Panc1 (cell line): ENCODE results near the gene SHANK2. TPM values are rescaled to one million over a fixed set of nuclear protein-coding genes. Genes with fewer than 3 reads are reported as not detected.

Experiments used
- ATAC-seq: fragments of 200-7000 bp; cut with Tn5 transposase; 2 replicates; pipeline ENCODE4 v1.9.1; 2020; ENCODE audit warnings: mild to moderate bottlenecking, moderate library complexity
- BruUV-seq: library from RNA; stranded (reverse); fragments of 400-500 nt; replicated peaks from 2 replicates; lab custom pipeline; 2021; lab: Mats Ljungman, UMichigan
- CTCF ChIA-PET: fragments of 300-600 bp; sonication (Branson Sonifier 250); formaldehyde crosslinking; loops from one replicate; lab custom pipeline; 2022; ENCODE audit warnings: antibody characterized with exemption; lab: Charles Lee
- POLR2A ChIA-PET: fragments of 300-600 bp; sonication (Branson Sonifier 250); formaldehyde crosslinking; loops from one replicate; lab custom pipeline; 2022; ENCODE audit warnings: antibody characterized with exemption; lab: Charles Lee
- DNase-seq: peaks from one replicate; pipeline ENCODE4 v3.0.0-alpha.2; 2010; ENCODE audit warnings: low read depth, low spot score
- H3K27ac ChIP-seq: 2 replicates; pipeline ENCODE4 v1.5.1; 2011; ENCODE audit warnings: mild to moderate bottlenecking, low read length, inconsistent platforms
- H3K27me3 ChIP-seq: fragments of 200-500 bp; sonication (Bioruptor generic); 2 replicates; pipeline ENCODE4 v1.6.0; 2014; ENCODE audit warnings: low read length, inconsistent platforms; ENCODE audit not compliant: control insufficient read depth, insufficient read depth
- H3K36me3 ChIP-seq: fragments of 200-500 bp; sonication (Bioruptor generic); 2 replicates; pipeline ENCODE4 v1.5.1; 2014; ENCODE audit warnings: inconsistent platforms, mild to moderate bottlenecking, low read length, moderate library complexity; ENCODE audit not compliant: control insufficient read depth, insufficient read depth
- H3K4me1 ChIP-seq: 2 replicates; pipeline ENCODE4 v1.5.1; 2011; ENCODE audit warnings: inconsistent platforms, mild to moderate bottlenecking, low read length, moderate library complexity; ENCODE audit not compliant: control insufficient read depth, insufficient read depth
- H3K4me3 ChIP-seq, 2 experiments: 2 replicates each; pipeline ENCODE4 v1.5.1; 2011 to 2012; ENCODE audit warnings: low read depth in 2 of 2, low read length in 2 of 2, mild to moderate bottlenecking in 2 of 2, inconsistent platforms in 1 of 2, moderate library complexity in 1 of 2
- H3K9me3 ChIP-seq: fragments of 200-500 bp; sonication (Bioruptor generic); 2 replicates; pipeline ENCODE4 v1.5.1; 2014; ENCODE audit warnings: low read depth, mild to moderate bottlenecking, inconsistent platforms, low read length, moderate library complexity; ENCODE audit not compliant: control insufficient read depth, insufficient read depth
- CTCF ChIP-seq: fragments of 450-650 bp; IDR thresholded peaks from 2 replicates; pipeline ENCODE4 v1.5.1; 2017; ENCODE audit warnings: mild to moderate bottlenecking
- POLR2AphosphoS5 ChIP-seq: IDR thresholded peaks from 2 replicates; pipeline ENCODE4 v1.6.1; 2012; ENCODE audit warnings: mild to moderate bottlenecking, low read depth, low read length, moderate library complexity
- REST ChIP-seq, 2 experiments: IDR thresholded peaks; 2 replicates each; pipeline ENCODE4 v1.6.1; 2011 to 2012; ENCODE audit warnings: low read depth in 2 of 2, control low read depth in 1 of 2, low read length in 1 of 2, mild to moderate bottlenecking in 1 of 2, moderate library complexity in 1 of 2; ENCODE audit not compliant: insufficient read depth in 1 of 2
- SIN3A ChIP-seq: IDR thresholded peaks from 2 replicates; pipeline ENCODE4 v1.6.1; 2012; ENCODE audit warnings: low read depth, mild to moderate bottlenecking, low read length, moderate library complexity, borderline replicate concordance; ENCODE audit not compliant: insufficient read depth
- TCF7L2 ChIP-seq: IDR thresholded peaks from 2 replicates; pipeline ENCODE4 v1.6.1; 2011; ENCODE audit warnings: mild to moderate bottlenecking, low read depth, low read length, inconsistent platforms
- in situ Hi-C: cut with HindIII; loops from 2 replicates; pipeline ENCODE4 v1.10.0; 2016; ENCODE audit warnings: low sequenced_read_pairs, low pct_unique_long_range_greater_than_20kb
- intact Hi-C: fragments of 100-400 bp; cut with micrococcal nuclease; formaldehyde crosslinking; loops from one replicate; pipeline ENCODE4 v1.10.0; 2022; ENCODE audit not compliant: unreplicated experiment
- total RNA-seq: library from RNA; stranded (reverse); gene quantifications from one replicate; pipeline ENCODE4 v1.2.1, GENCODE V29; 2021; ENCODE audit not compliant: unreplicated experiment

The SHANK2 gene
- total RNA-seq, 1 experiment from 2014 or later, result 1.7 TPM

GRCh38 chr11:71206186-71206585, 46.2 kb downstream of the SHANK2 start:
- no peak for TF ChIP-seq REST (IDR thresholded peaks at IDR 0.05; ENCODE audit: insufficient read depth in 1 of 2, low read depth in 2 of 2, low read length in 1 of 2)
- TF ChIP-seq POLR2AphosphoS5, result no peak
- no peak for TF ChIP-seq CTCF
- no peak for TF ChIP-seq TCF7L2
- TF ChIP-seq SIN3A, result no peak
- DNase-seq (no peak), ATAC-seq (no peak)
- Histone ChIP-seq H3K4me3 (no peak overlapping the region), H3K36me3 (no peaks in the 10 kb centered on the region), H3K9me3 (no peaks in the 10 kb centered on the region), H3K4me1 (no peaks in the 10 kb centered on the region), H3K27me3 (no peaks in the 10 kb centered on the region; the same call in 1 of the 2 replicates), H3K27ac (no peak overlapping the region)
- in situ Hi-C loops (no loop called here), intact Hi-C loops (no loop called here)
- POLR2A ChIA-PET, result no interaction called here
- no TSS peak for BruUV-seq
- CTCF ChIA-PET, result no interaction called here

- no TSS peak for BruUV-seq
Observed at GRCh38 chr11:71204748-71205664, 47.4 kb downstream of the SHANK2 start.

More at GRCh38 chr11:71204748-71205664, 47.4 kb downstream of the SHANK2 start:
- Histone ChIP-seq H3K27ac (no peak overlapping the region), H3K27me3 (no peaks in the 10 kb centered on the region; the same call in 1 of the 2 replicates), H3K4me1 (no peaks in the 10 kb centered on the region), H3K4me3 (no peak overlapping the region), H3K36me3 (no peaks in the 10 kb centered on the region), H3K9me3 (no peaks in the 10 kb centered on the region)
- DNase-seq, result no peak
- TF ChIP-seq CTCF, result no peak
- TF ChIP-seq SIN3A, result no peak
- TF ChIP-seq POLR2AphosphoS5, result no peak
- no peak for TF ChIP-seq TCF7L2
- no peak for TF ChIP-seq REST (IDR thresholded peaks at IDR 0.05; ENCODE audit: insufficient read depth in 1 of 2, low read depth in 2 of 2, low read length in 1 of 2)
- in situ Hi-C loops (no loop called here), intact Hi-C loops (no loop called here)
- ChIA-PET CTCF (no interaction called here), POLR2A (no interaction called here)
- ATAC-seq, result peak; percentile 15; the same call in 1 of the 2 replicates
